ENCODE results near the gene KIF26B. TPM values are rescaled to one million over a fixed set of nuclear protein-coding genes. Genes with fewer than 3 reads are reported as not detected.

KIF26B gene
- total RNA-seq, 1 donor from 2014 or later = 3.4 TPM

GRCh38 chr1:245197911-245198379, 43.2 kb downstream of the KIF26B start:
- DNase-seq = no peak
- no peaks in the 10 kb centered on the region for H3K36me3 ChIP-seq
- H3K4me1 ChIP-seq = peaks cover 3% of the 10 kb centered on the region
- no peak for ATAC-seq
- H3K27me3 ChIP-seq = no peaks in the 10 kb centered on the region
- TF ChIP-seq CTCF (IDR thresholded peaks at IDR 0.05) = no peak
- intact Hi-C loops (cut with DNase I) = no loop called here
- H3K27ac ChIP-seq = no peak overlapping the region
- no peaks in the 10 kb centered on the region for H3K9me3 ChIP-seq
- H3K4me3 ChIP-seq = no peak overlapping the region

GRCh38 chr1:245198748-245199516, 44.1 kb downstream of the KIF26B start:
- Histone ChIP-seq H3K36me3 (no peaks in the 10 kb centered on the region), H3K4me3 (no peak overlapping the region), H3K9me3 (no peaks in the 10 kb centered on the region), H3K27me3 (no peaks in the 10 kb centered on the region), H3K4me1 (peaks cover 3% of the 10 kb centered on the region), H3K27ac (no peak overlapping the region)
- DNase-seq (no peak), ATAC-seq (no peak)
- no peak for TF ChIP-seq CTCF (IDR thresholded peaks at IDR 0.05)
- intact Hi-C loops (cut with DNase I) = no loop called here

GRCh38 chr1:245200146-245200545, 45.4 kb downstream of the KIF26B start:
- Histone ChIP-seq H3K4me1 (peaks cover 3% of the 10 kb centered on the region), H3K27me3 (no peaks in the 10 kb centered on the region), H3K27ac (no peak overlapping the region), H3K36me3 (no peaks in the 10 kb centered on the region), H3K9me3 (no peaks in the 10 kb centered on the region), H3K4me3 (no peak overlapping the region)
- DNase-seq = no peak
- no peak for ATAC-seq
- TF ChIP-seq CTCF (IDR thresholded peaks at IDR 0.05) = no peak
- intact Hi-C loops (cut with DNase I) = no loop called here

- no peak for TF ChIP-seq CTCF (IDR thresholded peaks at IDR 0.05)
- Histone ChIP-seq H3K9me3 (peaks cover under 1% of the 10 kb centered on the region), H3K27ac (no peak overlapping the region), H3K4me1 (peaks cover 3% of the 10 kb centered on the region), H3K36me3 (no peaks in the 10 kb centered on the region), H3K27me3 (no peaks in the 10 kb centered on the region), H3K4me3 (no peak overlapping the region)
- intact Hi-C loops (cut with DNase I) = no loop called here
- ATAC-seq (no peak), DNase-seq (no peak)
Measured at GRCh38 chr1:245201201-245201600, 46.4 kb downstream of the KIF26B start.

- H3K27me3 ChIP-seq = no peaks in the 10 kb centered on the region
- no peak for DNase-seq
- H3K9me3 ChIP-seq = peaks cover 6% of the 10 kb centered on the region
- intact Hi-C loops (cut with DNase I) = no loop called here
- TF ChIP-seq CTCF (IDR thresholded peaks at IDR 0.05) = no peak
- no peaks in the 10 kb centered on the region for H3K36me3 ChIP-seq
- H3K4me1 ChIP-seq = peaks cover 3% of the 10 kb centered on the region
- H3K27ac ChIP-seq = no peak overlapping the region
- no peak overlapping the region for H3K4me3 ChIP-seq
- ATAC-seq = no peak
Measured at GRCh38 chr1:245201827-245202226, 47.0 kb downstream of the KIF26B start.

Measured in upper lobe of right lung (tissue), 1 donor.